ENCODE measurements around the gene C12orf42.

C12orf42 gene

GRCh38 chr12:103310546-103311270 lies 185.1 kb downstream of the C12orf42 start:
- no peak for DNase-seq
- in situ Hi-C loops (cut with HindIII; ENCODE audit: low pct_ligation_motif_present, low pct_unique_long_range_greater_than_20kb, low sequenced_read_pairs), result no loop called here

- no peak for DNase-seq
- in situ Hi-C loops (cut with HindIII; ENCODE audit: low pct_ligation_motif_present, low pct_unique_long_range_greater_than_20kb, low sequenced_read_pairs), result no loop called here
Measured at GRCh38 chr12:103308396-103308795, 187.4 kb downstream of the C12orf42 start.

GRCh38 chr12:103303484-103303883 lies 192.3 kb downstream of the C12orf42 start:
- in situ Hi-C loops (cut with HindIII; ENCODE audit: low pct_ligation_motif_present, low pct_unique_long_range_greater_than_20kb, low sequenced_read_pairs), result no loop called here
- DNase-seq, result no peak

DNA sequence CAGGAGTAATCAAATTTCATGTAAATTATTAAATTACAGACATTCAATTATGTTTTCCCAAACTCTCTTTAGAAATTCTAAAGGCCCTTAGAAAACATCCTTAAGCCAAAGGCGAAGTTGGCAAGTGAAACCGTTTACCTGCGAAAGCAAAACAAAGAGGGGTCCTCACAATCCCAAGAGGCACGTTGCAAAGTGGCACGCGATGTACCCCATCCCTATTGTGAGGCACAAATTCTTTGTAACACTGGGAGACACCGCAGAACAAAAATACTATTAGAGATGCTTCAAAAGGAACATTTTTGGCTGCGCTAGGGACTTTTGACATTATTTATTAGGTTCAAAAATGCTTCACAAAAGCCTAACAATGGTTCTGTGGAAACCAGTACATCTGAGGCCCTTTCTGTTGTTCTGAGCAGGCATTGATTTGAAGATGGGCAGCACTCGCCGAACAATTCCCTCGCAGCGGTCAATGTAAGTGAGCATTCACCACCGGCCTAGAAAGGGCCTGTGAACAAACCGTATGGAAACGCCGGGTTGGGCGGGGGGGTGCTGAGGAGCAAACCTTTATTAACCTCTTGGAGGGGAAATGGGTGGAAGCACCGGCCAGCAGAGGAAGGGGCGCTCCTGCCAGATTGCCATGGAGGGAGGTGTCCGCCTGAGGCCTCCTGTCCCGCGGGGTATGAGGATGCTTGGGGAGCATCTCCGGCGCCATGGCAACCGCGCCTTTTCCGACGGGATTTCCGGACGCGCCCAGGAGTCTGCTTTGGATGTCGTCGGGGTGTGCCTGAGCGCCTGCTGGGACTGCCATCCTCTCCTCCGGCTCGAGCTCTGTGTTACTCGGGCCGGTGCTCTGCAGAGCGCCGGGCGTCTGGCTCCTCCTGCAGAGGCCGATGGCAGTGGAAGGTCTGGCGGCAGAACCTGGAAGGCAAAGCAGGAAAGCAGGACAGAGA lies 193.9 kb downstream of the C12orf42 start:
- DNase-seq, result no peak
- in situ Hi-C loops (cut with HindIII; ENCODE audit: low pct_ligation_motif_present, low pct_unique_long_range_greater_than_20kb, low sequenced_read_pairs), result no loop called here

GRCh38 chr12:103288016-103288415 lies 207.8 kb downstream of the C12orf42 start:
- in situ Hi-C loops (cut with HindIII; ENCODE audit: low pct_ligation_motif_present, low pct_unique_long_range_greater_than_20kb, low sequenced_read_pairs), result no loop called here
- DNase-seq, result no peak

GRCh38 chr12:103282124-103282523 lies 213.6 kb downstream of the C12orf42 start:
- DNase-seq, result no peak
- in situ Hi-C loops (cut with HindIII; ENCODE audit: low pct_ligation_motif_present, low pct_unique_long_range_greater_than_20kb, low sequenced_read_pairs), result no loop called here

- no peak for DNase-seq
- in situ Hi-C loops (cut with HindIII; ENCODE audit: low pct_ligation_motif_present, low pct_unique_long_range_greater_than_20kb, low sequenced_read_pairs), result no loop called here
Measured at GRCh38 chr12:103279444-103279843, 216.3 kb downstream of the C12orf42 start.

- in situ Hi-C loops (cut with HindIII; ENCODE audit: low pct_ligation_motif_present, low pct_unique_long_range_greater_than_20kb, low sequenced_read_pairs), result no loop called here
- DNase-seq, result no peak
Measured at GRCh38 chr12:103278329-103278728, 217.4 kb downstream of the C12orf42 start.

DNA sequence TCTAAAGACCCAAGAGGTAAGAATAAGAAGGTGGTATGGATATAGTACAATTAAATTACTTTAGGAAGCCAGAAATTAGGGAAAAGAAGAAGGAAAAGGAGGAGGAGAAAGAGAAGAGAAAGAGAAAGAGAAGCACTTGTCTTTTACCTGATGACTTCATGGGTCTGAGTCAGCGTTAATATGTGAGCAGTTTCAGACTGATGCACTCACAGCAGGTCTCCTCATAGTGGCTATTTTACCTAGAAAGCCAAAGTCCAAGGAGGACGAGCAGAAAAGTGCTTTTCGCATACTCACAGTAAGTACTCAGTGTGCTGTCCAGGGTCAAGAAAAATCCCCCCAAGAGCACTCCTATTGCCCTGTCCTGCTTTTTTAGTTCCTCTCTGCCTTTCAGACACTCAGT lies 222.1 kb downstream of the C12orf42 start:
- peak; percentile 36 for DNase-seq
- in situ Hi-C loops (cut with HindIII; ENCODE audit: low pct_ligation_motif_present, low pct_unique_long_range_greater_than_20kb, low sequenced_read_pairs), result no loop called here

DNA sequence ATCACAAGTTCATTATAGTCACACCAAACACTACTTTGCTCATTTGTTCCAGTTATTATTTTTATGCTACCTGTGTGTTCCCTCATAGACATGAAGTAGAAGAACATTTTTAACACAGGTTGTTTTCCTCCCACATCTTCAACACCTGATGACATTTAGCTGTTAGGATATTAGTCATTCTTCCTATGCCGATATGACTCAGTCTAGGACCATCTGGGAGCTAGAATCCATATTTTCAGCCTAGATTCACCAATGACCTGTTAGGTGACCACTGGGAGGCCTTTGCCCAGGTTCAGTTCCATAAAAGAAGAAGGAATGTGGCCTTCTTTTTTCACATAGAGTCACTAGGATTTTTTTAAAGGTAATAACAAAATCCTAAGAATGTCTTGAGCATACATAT lies 222.8 kb downstream of the C12orf42 start:
- no peak for DNase-seq
- in situ Hi-C loops (cut with HindIII; ENCODE audit: low pct_ligation_motif_present, low pct_unique_long_range_greater_than_20kb, low sequenced_read_pairs), result no loop called here

DNA sequence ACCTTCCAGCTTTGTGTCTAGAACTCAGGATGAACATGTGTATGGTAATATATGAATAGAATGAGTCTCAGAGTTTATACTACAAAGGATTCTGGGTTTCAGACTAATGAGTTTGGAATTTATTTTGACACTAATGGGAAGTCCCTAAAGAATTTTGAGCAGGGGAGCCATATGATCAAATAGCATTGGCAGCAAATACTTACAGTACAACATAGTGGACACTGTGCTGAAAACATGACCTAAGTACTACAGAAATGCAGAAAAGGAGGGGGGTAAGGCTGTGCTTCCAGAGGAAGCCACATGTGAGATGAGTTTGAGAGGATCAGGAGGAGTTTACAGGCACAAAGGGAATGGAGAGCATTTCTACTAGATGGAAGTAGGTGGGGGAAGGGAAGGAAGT lies 225.8 kb downstream of the C12orf42 start:
- in situ Hi-C loops (cut with HindIII; ENCODE audit: low pct_ligation_motif_present, low pct_unique_long_range_greater_than_20kb, low sequenced_read_pairs), result no loop called here
- peak; percentile 7 for DNase-seq

GRCh38 chr12:103268831-103269514 lies 226.8 kb downstream of the C12orf42 start:
- no peak for DNase-seq

DNA sequence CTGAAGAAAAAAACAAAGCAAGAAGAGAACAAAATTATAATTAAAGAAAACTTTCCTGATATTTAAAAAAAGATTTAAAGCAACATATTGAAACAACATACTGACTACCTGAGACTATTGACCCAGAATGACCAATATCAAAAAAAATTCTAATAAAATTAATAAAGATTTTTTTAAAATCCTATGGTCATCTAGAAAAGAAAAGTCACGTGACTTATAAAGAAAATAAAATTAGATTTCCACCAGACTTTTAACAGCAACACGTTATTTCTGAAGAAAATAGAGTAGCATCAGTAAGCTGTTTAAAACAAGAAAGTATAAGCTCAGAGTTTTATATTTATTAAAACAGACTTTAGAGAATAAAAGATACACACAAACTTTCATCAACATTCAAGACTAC lies 238.0 kb downstream of the C12orf42 start:
- in situ Hi-C loops (cut with HindIII; ENCODE audit: low pct_ligation_motif_present, low pct_unique_long_range_greater_than_20kb, low sequenced_read_pairs), result no loop called here

More at GRCh38 chr12:103268831-103269514, 226.8 kb downstream of the C12orf42 start:
- in situ Hi-C loops (cut with HindIII; ENCODE audit: low pct_ligation_motif_present, low pct_unique_long_range_greater_than_20kb, low sequenced_read_pairs), result no loop called here

More for the DNA sequence above, 238.0 kb downstream of the C12orf42 start:
- no peak for DNase-seq
